NK-92 (cell line): ENCODE measurements around the gene RSPRY1.

ENCODE experiments used
- DNase-seq: peaks from one replicate; lab custom pipeline; 2025; ENCODE audit not compliant: unreplicated experiment; lab: John Stamatoyannopoulos, UW

Gene RSPRY1

GRCh38 chr16:57289391-57290257, 103.5 kb downstream of the RSPRY1 start:
- DNase-seq, result no peak
